Neural cell (in vitro differentiated cells): ENCODE measurements around the gene CAPN15.

ENCODE experiments used
- CTCF ChIP-seq: fragments of 450-650 bp; IDR thresholded peaks from 2 replicates; pipeline ENCODE4 v1.5.1; 2014; ENCODE audit warnings: antibody characterized with exemption, mild to moderate bottlenecking, moderate library complexity; ENCODE audit not compliant: poor library complexity, severe bottlenecking
- EP300 ChIP-seq: fragments of 450-650 bp; conservative IDR thresholded peaks from 2 replicates; pipeline ENCODE4 v1.6.1; 2014; ENCODE audit warnings: antibody characterized with exemption, mild to moderate bottlenecking, moderate library complexity; ENCODE audit not compliant: poor library complexity, severe bottlenecking
- MXI1 ChIP-seq: fragments of 450-650 bp; conservative IDR thresholded peaks from 2 replicates; pipeline ENCODE4 v1.6.1; 2014; ENCODE audit warnings: antibody characterized with exemption, mild to moderate bottlenecking; ENCODE audit not compliant: poor library complexity, severe bottlenecking

GRCh38 chr16:507996-508395 lies 19.5 kb upstream of the CAPN15 start:
- TF ChIP-seq MXI1, result no peak
- no peak for TF ChIP-seq CTCF
- TF ChIP-seq EP300, result no peak
